ENCODE measurements around the gene ADPRS. TPM values are rescaled to one million over a fixed set of nuclear protein-coding genes. Genes with fewer than 3 reads are reported as not detected.

ADPRS gene
- total RNA-seq, 1 experiment from 2014 or later: 27.8 TPM

DNA sequence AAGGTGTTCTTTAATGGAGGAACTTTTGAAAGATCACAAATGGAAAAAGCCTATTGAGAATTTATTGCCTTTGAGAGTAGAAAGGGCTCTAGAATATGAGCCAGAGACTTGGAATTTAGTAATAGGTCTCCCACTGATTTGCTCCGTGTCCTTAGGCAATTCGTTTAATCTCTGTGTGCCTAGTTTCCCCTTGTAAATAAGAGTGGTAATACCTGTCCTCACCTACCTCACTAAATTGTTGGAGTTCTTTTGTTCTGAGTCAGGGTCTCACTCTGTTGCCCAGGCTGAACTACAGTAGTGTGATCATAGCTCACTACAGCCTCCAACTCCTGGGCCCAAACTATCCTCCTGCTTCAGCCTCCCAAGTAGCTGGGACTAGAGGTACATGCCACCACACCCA lies 19.8 kb upstream of the ADPRS start:
- peaks cover 8 to 10% of the 10 kb centered on the region in 2 experiments for H3K4me1 Mint-ChIP-seq
- H3K4me3 Mint-ChIP-seq: no peak overlapping the region
- WGBS (ENCODE audit: extremely low coverage, insufficient read length, low lambda C conversion rate): no CpG with 5 or more reads among the region's 2 CpGs
- Histone ChIP-seq H3K56ac (ENCODE audit: insufficient read length, low read depth, low read length) (no peak overlapping the region), H3K79me1 (ENCODE audit: insufficient read depth, low read depth, low read length, poor library complexity, severe bottlenecking) (no peaks in the 10 kb centered on the region), H3K23ac (ENCODE audit: insufficient read length, low read depth, low read length) (no peak overlapping the region), H4K8ac (replicated peaks; ENCODE audit: insufficient read length, low read depth, low read length) (no peak overlapping the region), H2BK5ac (ENCODE audit: insufficient read length, low read length) (no peak overlapping the region), H2BK120ac (ENCODE audit: low read depth, low read length, poor library complexity, severe bottlenecking) (no peak overlapping the region), H3K27me3 (ENCODE audit: insufficient read depth, low read length) (no peaks in the 10 kb centered on the region), H3K9me3 (ENCODE audit: control insufficient read depth, low read depth, low read length) (no peaks in the 10 kb centered on the region), H3K4me1 (ENCODE audit: insufficient read depth, low read length) (no peaks in the 10 kb centered on the region), H3K79me2 (ENCODE audit: insufficient read depth, low read length) (no peaks in the 10 kb centered on the region), H3K27ac (ENCODE audit: insufficient read length, low read depth, low read length) (no peak overlapping the region), H2BK12ac (ENCODE audit: insufficient read length, low read depth, low read length) (no peak overlapping the region), H2AK5ac (ENCODE audit: insufficient read length, low read length) (no peak overlapping the region), H4K5ac (ENCODE audit: insufficient read length, low read depth, low read length) (no peak overlapping the region), H4K20me1 (ENCODE audit: control insufficient read depth, insufficient read depth, insufficient read length) (no peaks in the 10 kb centered on the region), H2BK20ac (ENCODE audit: low read depth, low read length, poor library complexity, severe bottlenecking) (no peak overlapping the region), H2AFZ (ENCODE audit: low read length) (no peak overlapping the region), H3K23me2 (ENCODE audit: insufficient read length, low read depth, low read length, poor library complexity, severe bottlenecking) (no peaks in the 10 kb centered on the region), H4K91ac (ENCODE audit: insufficient read length, low read depth, low read length) (no peak overlapping the region), H3K4me2 (ENCODE audit: insufficient read depth, insufficient read length, low read length) (no peak overlapping the region), H3K4ac (ENCODE audit: low read depth, low read length) (no peak overlapping the region), H3K9ac (ENCODE audit: extremely low read depth, insufficient read length, low read length) (no peak overlapping the region), H3K14ac (ENCODE audit: insufficient read depth, low read length) (no peak overlapping the region), H2BK15ac (ENCODE audit: low read depth, low read length) (no peak overlapping the region), H3T11ph (ENCODE audit: low read length) (no peak overlapping the region), H3K18ac (ENCODE audit: insufficient read length, low read depth, low read length) (no peak overlapping the region)
- no peaks in the 10 kb centered on the region for H3K36me3 Mint-ChIP-seq (ENCODE audit: insufficient read depth in 1 of 3, low read depth in 3 of 3)
- no peaks in the 10 kb centered on the region for H3K27me3 Mint-ChIP-seq (ENCODE audit: low read depth)
- no peaks in the 10 kb centered on the region for H3K9me3 Mint-ChIP-seq
- H3K27ac Mint-ChIP-seq: no peak overlapping the region
- DNase-seq: no peak
- TF ChIP-seq CTCF (conservative IDR thresholded peaks at IDR 0.05): no peak
